DOHH2 (cell line): ENCODE measurements around the gene SLC27A2.
"Not testable (repeated sequence)": the region's sequence is repeated elsewhere in the genome, so short reads cannot be mapped to it uniquely, and the experiment has no call there.

ENCODE experiments used
- H3F3A ChIP-seq: fragments of 200-600 bp; sonication (generic), shearing (Covaris generic); 2 replicates; pipeline ENCODE4 v1.6.0; 2016; ENCODE audit warnings: antibody characterized with exemption, mild to moderate bottlenecking; ENCODE audit not compliant: control insufficient read depth, insufficient read depth
- H3K27ac ChIP-seq: fragments of 200-600 bp; sonication (generic); 2 replicates; pipeline ENCODE4 v1.5.1; 2014; ENCODE audit warnings: low read depth, mild to moderate bottlenecking, low read length, moderate library complexity
- H3K27me3 ChIP-seq: fragments of 200-600 bp; sonication (generic); 2 replicates; pipeline ENCODE4 v1.6.1; 2014; ENCODE audit warnings: mild to moderate bottlenecking, low read length, mixed read lengths; ENCODE audit not compliant: control insufficient read depth
- H3K36me3 ChIP-seq: fragments of 200-600 bp; sonication (generic); 2 replicates; pipeline ENCODE4 v1.6.1; 2014; ENCODE audit warnings: mild to moderate bottlenecking, low read length, moderate library complexity, mixed read lengths; ENCODE audit not compliant: control insufficient read depth
- H3K4me1 ChIP-seq: fragments of 200-600 bp; sonication (generic); 2 replicates; pipeline ENCODE4 v1.6.1; 2014; ENCODE audit warnings: mild to moderate bottlenecking, low read length, mixed read lengths; ENCODE audit not compliant: control insufficient read depth
- H3K4me2 ChIP-seq: fragments of 200-600 bp; sonication (generic); 2 replicates; pipeline ENCODE4 v1.6.0; 2014; ENCODE audit warnings: mild to moderate bottlenecking, low read length, moderate library complexity
- H3K4me3 ChIP-seq: fragments of 200-600 bp; sonication (generic); 2 replicates; pipeline ENCODE4 v1.5.1; 2014; ENCODE audit warnings: mild to moderate bottlenecking, low read length, mixed read lengths
- H3K79me2 ChIP-seq: fragments of 200-600 bp; sonication (generic); 2 replicates; pipeline ENCODE4 v1.6.1; 2014; ENCODE audit warnings: mild to moderate bottlenecking, low read length, mixed read lengths; ENCODE audit not compliant: control insufficient read depth
- H3K9me2 ChIP-seq: fragments of 200-600 bp; sonication (generic); replicated peaks from 2 replicates; pipeline ENCODE4 v1.6.1; 2014; ENCODE audit warnings: mild to moderate bottlenecking, low read length, mixed read lengths; ENCODE audit not compliant: control insufficient read depth
- H3K9me3 ChIP-seq: fragments of 200-600 bp; sonication (generic); 2 replicates; pipeline ENCODE4 v1.6.1; 2014; ENCODE audit warnings: antibody characterized with exemption, low read length, mixed read lengths; ENCODE audit not compliant: control insufficient read depth, insufficient read depth
- H4K20me1 ChIP-seq: fragments of 200-600 bp; sonication (generic); 2 replicates; pipeline ENCODE4 v1.6.0; 2014; ENCODE audit warnings: low read depth, mild to moderate bottlenecking, antibody characterized with exemption, low read length, moderate library complexity; ENCODE audit not compliant: control insufficient read depth, insufficient read depth
- EZH2phosphoT487 ChIP-seq: fragments of 200-600 bp; sonication (generic); IDR thresholded peaks from 2 replicates; pipeline ENCODE4 v1.6.1; 2017; ENCODE audit warnings: borderline replicate concordance, mild to moderate bottlenecking, antibody characterized with exemption, low read length, moderate library complexity, mixed read lengths
- TF ChIP-seq, protein P1 (sequence below): fragments of 200-600 bp; sonication (generic); IDR thresholded peaks from one replicate; pipeline ENCODE4 v1.5.1; 2014; ENCODE audit warnings: antibody characterized with exemption, mild to moderate bottlenecking, low read depth, low read length; ENCODE audit not compliant: poor library complexity, severe bottlenecking

Gene SLC27A2

GRCh38 chr15:50181969-50182218 is at the start of gene SLC27A2:
Gene SLC27A2 (plus strand): TSS chr15:50182196. CDS start chr15:50182428, 232 bp downstream.
- H3K36me3 ChIP-seq = no peaks in the 10 kb centered on the region
- peak within 1 kb of the TSS; percentile 63 for H3K4me2 ChIP-seq
- no peaks in the 10 kb centered on the region for H3K9me3 ChIP-seq
- no peaks in the 10 kb centered on the region for H3F3A ChIP-seq
- no peaks in the 10 kb centered on the region for H3K9me2 ChIP-seq
- no peaks in the 10 kb centered on the region for H4K20me1 ChIP-seq
- H3K4me1 ChIP-seq = 0 out of 2 replicates have a peak, but pooled peaks cover 3% of the 10 kb centered on the region
- H3K27ac ChIP-seq = no peak within 1 kb of the TSS
- H3K27me3 ChIP-seq = peaks cover 33% of the 10 kb centered on the region
- TF ChIP-seq EZH2phosphoT487 = no peak
- TF ChIP-seq, protein P1, sequence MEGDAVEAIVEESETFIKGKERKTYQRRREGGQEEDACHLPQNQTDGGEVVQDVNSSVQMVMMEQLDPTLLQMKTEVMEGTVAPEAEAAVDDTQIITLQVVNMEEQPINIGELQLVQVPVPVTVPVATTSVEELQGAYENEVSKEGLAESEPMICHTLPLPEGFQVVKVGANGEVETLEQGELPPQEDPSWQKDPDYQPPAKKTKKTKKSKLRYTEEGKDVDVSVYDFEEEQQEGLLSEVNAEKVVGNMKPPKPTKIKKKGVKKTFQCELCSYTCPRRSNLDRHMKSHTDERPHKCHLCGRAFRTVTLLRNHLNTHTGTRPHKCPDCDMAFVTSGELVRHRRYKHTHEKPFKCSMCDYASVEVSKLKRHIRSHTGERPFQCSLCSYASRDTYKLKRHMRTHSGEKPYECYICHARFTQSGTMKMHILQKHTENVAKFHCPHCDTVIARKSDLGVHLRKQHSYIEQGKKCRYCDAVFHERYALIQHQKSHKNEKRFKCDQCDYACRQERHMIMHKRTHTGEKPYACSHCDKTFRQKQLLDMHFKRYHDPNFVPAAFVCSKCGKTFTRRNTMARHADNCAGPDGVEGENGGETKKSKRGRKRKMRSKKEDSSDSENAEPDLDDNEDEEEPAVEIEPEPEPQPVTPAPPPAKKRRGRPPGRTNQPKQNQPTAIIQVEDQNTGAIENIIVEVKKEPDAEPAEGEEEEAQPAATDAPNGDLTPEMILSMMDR = peak; percentile 25
- H3K79me2 ChIP-seq = no peaks in the 10 kb centered on the region
- peak within 1 kb of the TSS; percentile 59 for H3K4me3 ChIP-seq

- not testable (repeated sequence) for H3K4me1 ChIP-seq, H3K27ac ChIP-seq, H3K4me3 ChIP-seq, H3K9me2 ChIP-seq, H3K27me3 ChIP-seq, H3K36me3 ChIP-seq, H3K9me3 ChIP-seq, H3K4me2 ChIP-seq, H3K79me2 ChIP-seq, H3F3A ChIP-seq, H4K20me1 ChIP-seq
Observed at GRCh38 chr15:50132251-50132984, 49.6 kb upstream of the SLC27A2 start.

DNA sequence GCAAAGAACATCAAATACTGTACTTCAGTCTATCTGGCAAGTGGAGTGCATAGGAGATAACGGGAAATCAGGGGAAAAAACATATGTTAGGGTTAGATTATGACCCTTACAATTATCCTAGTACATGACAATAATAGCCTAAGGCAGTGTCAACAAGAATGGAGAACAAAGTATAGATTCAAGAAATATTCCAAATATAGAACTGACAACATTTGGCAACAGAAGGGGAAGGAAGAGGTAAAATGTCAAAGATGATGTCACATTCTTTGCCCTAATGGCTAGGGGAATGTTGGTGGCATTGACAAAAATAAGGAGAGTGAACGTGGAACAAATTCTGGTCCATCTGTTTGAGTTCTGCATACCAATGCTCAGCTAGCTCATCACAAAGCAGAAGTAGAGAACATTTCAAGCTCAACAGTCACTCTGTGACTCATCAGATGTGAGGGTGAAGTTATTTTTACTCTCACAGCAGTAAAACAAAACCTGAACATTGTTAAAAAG is 47.4 kb upstream of the SLC27A2 start:
- Histone ChIP-seq H3F3A (no peaks in the 10 kb centered on the region), H3K4me1 (no peaks in the 10 kb centered on the region), H3K9me2 (no peaks in the 10 kb centered on the region), H3K27me3 (peaks cover 8% of the 10 kb centered on the region), H3K4me2 (no peak overlapping the region), H3K4me3 (no peak overlapping the region), H3K79me2 (no peaks in the 10 kb centered on the region), H3K27ac (no peak overlapping the region), H3K9me3 (no peaks in the 10 kb centered on the region), H4K20me1 (no peaks in the 10 kb centered on the region), H3K36me3 (no peaks in the 10 kb centered on the region)
- TF ChIP-seq EZH2phosphoT487 = no peak
- TF ChIP-seq, protein P1 = no peak

- no peak for TF ChIP-seq EZH2phosphoT487
- TF ChIP-seq, protein P1 = no peak
- Histone ChIP-seq H4K20me1 (no peaks in the 10 kb centered on the region), H3K27ac (no peak overlapping the region), H3K4me3 (no peak overlapping the region), H3K27me3 (peaks cover 8% of the 10 kb centered on the region), H3K4me1 (no peaks in the 10 kb centered on the region), H3K9me3 (no peaks in the 10 kb centered on the region), H3K79me2 (no peaks in the 10 kb centered on the region), H3K9me2 (no peaks in the 10 kb centered on the region), H3F3A (no peaks in the 10 kb centered on the region), H3K4me2 (no peak overlapping the region), H3K36me3 (no peaks in the 10 kb centered on the region)
Observed at GRCh38 chr15:50135031-50135551, 46.9 kb upstream of the SLC27A2 start.
